Measurements from ENCODE around the gene FBXL16. TPM values are rescaled to one million over a fixed set of nuclear protein-coding genes. Genes with fewer than 3 reads are reported as not detected.

Gene FBXL16
- total and polyA plus RNA-seq, 2 of the 13 experiments (the other 11 are each of a cell fraction or from before 2014, with no cell fraction given): 0.22 to 2.0 TPM

GRCh38 chr16:648071-648780 is 57.4 kb downstream of the FBXL16 start (continued):
- TF ChIP-seq ZNF574 (CRISPR knock-in tag; IDR thresholded peaks at IDR 0.05) (peak; percentile 92), SP4 (CRISPR knock-in tag; IDR thresholded peaks at IDR 0.05) (no peak), ZNF879 (CRISPR knock-in tag; IDR thresholded peaks at IDR 0.05) (no peak), ZNF766 (CRISPR knock-in tag; IDR thresholded peaks at IDR 0.05; ENCODE audit: borderline replicate concordance) (0 out of 2 replicates have a peak, but pooled peaks have one; percentile 22), ZBTB33 (CRISPR knock-in tag; IDR thresholded peaks at IDR 0.05) (peak; percentile 84; the same call in 1 of the 2 replicates), SP2 (CRISPR knock-in tag; IDR thresholded peaks at IDR 0.05) (no peak), HNRNPH1 (optimal IDR thresholded peaks at IDR 0.05; ENCODE audit: low read depth, low read length) (peak; percentile 10), TCF7 (IDR thresholded peaks at IDR 0.05; ENCODE audit: low read depth) (no peak), ZNF331 (CRISPR knock-in tag; IDR thresholded peaks at IDR 0.05) (peak; percentile 52; the same call in 1 of the 2 replicates), SP5 (CRISPR knock-in tag; IDR thresholded peaks at IDR 0.05; ENCODE audit: borderline replicate concordance, low read depth) (peak; percentile 38; the same call in 1 of the 2 replicates), HOXA3 (CRISPR knock-in tag; IDR thresholded peaks at IDR 0.05) (peak; percentile 73), TRIM22 (IDR thresholded peaks at IDR 0.05) (no peak), MEIS2 (CRISPR knock-in tag; IDR thresholded peaks at IDR 0.05) (peak; percentile 63; the same call in 1 of the 2 replicates), MBNL3 (CRISPR knock-in tag; conservative IDR thresholded peaks at IDR 0.05) (no peak), PATZ1 (CRISPR knock-in tag; IDR thresholded peaks at IDR 0.05) (peak; percentile 53), GMEB1 (CRISPR knock-in tag; IDR thresholded peaks at IDR 0.05; ENCODE audit: borderline replicate concordance) (peak; percentile 35; the same call in 1 of the 2 replicates), ZNF264 (CRISPR knock-in tag; IDR thresholded peaks at IDR 0.05) (0 out of 2 replicates have a peak, but pooled peaks have one; percentile 45), ZNF275 (CRISPR knock-in tag; IDR thresholded peaks at IDR 0.05; ENCODE audit: borderline replicate concordance) (0 out of 2 replicates have a peak, but pooled peaks have one; percentile 13)
